HFF-Myc (cell line): ENCODE data around the gene GABRB2.

Experiments
- DNase-seq: peaks from one replicate; pipeline ENCODE4 v3.0.0-alpha.2; 2011; ENCODE audit warnings: low read depth; ENCODE audit errors: extremely low read depth
- H3K4me3 ChIP-seq: replicated peaks from 2 replicates; pipeline ENCODE4 v1.5.1; 2011; ENCODE audit warnings: low read depth, mild to moderate bottlenecking, control low read depth, low read length
- TF ChIP-seq, protein P1 (sequence below): IDR thresholded peaks from 2 replicates; pipeline ENCODE4 v1.5.1; 2012; ENCODE audit warnings: mild to moderate bottlenecking, low read depth, low read length, control low read depth; ENCODE audit errors: missing control alignments

GABRB2 gene

DNA sequence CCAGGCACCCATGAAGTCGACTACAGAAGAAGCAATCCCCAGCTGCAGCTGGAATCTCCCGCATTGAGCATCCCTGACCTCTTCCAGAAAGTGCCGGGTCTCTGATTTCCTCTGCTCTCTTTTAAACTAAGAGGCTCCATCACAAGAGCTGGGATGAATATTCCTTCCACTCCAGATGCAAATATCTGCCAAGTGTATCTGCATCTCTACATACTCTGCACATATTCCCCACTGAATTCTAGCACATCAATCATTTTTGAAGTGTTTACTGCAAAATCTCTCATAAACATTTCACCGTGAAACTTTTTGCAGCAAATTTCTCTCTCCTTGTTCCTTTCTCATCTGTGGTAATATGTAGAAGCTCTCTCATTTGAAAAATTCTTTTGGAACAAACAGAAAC lies 161.5 kb downstream of the GABRB2 start:
- no peak overlapping the region for H3K4me3 ChIP-seq
- TF ChIP-seq, protein P1, sequence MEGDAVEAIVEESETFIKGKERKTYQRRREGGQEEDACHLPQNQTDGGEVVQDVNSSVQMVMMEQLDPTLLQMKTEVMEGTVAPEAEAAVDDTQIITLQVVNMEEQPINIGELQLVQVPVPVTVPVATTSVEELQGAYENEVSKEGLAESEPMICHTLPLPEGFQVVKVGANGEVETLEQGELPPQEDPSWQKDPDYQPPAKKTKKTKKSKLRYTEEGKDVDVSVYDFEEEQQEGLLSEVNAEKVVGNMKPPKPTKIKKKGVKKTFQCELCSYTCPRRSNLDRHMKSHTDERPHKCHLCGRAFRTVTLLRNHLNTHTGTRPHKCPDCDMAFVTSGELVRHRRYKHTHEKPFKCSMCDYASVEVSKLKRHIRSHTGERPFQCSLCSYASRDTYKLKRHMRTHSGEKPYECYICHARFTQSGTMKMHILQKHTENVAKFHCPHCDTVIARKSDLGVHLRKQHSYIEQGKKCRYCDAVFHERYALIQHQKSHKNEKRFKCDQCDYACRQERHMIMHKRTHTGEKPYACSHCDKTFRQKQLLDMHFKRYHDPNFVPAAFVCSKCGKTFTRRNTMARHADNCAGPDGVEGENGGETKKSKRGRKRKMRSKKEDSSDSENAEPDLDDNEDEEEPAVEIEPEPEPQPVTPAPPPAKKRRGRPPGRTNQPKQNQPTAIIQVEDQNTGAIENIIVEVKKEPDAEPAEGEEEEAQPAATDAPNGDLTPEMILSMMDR, result no peak
- DNase-seq, result no peak

DNA sequence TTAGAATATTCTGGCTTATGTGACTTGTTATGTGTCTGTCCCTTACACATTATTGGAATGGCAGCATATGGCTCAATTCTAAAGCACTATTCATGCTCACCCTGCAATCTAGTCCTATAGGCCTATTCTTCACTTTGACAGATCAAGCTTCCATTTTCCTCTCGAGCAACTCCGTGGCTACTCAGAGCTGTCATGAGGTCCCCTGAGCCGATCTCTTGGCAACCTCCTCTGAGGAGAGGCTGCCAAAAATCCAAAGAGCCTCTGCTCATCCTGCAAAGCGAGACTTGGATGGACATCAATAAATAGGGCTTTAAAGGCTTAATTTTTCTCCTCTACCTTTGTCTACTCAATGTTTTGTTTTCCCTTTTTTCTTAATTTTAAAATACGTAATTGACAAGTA lies 163.8 kb downstream of the GABRB2 start:
- DNase-seq, result no peak
- no peak overlapping the region for H3K4me3 ChIP-seq
- TF ChIP-seq, protein P1, result no peak

DNA sequence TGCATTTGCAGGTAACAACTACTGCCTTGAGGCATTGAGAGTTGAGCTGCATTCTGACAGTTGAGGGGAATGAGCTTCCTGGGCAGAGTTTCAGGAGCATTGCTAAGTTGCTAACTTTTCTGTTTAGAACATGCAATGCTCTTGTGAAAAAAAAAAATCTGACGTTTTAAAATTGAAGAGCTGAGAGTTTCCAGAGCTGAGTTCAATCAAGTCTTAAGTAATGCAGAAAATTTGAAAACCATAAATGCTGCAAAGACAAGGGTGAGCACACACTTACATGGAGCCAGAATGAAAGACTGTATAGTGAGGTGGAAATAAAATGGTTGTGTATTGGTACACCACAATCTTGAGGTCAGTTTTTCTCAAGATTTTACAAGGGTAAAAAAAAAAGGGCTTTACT lies 166.0 kb downstream of the GABRB2 start:
- no peak overlapping the region for H3K4me3 ChIP-seq
- no peak for DNase-seq
- TF ChIP-seq, protein P1, result no peak

DNA sequence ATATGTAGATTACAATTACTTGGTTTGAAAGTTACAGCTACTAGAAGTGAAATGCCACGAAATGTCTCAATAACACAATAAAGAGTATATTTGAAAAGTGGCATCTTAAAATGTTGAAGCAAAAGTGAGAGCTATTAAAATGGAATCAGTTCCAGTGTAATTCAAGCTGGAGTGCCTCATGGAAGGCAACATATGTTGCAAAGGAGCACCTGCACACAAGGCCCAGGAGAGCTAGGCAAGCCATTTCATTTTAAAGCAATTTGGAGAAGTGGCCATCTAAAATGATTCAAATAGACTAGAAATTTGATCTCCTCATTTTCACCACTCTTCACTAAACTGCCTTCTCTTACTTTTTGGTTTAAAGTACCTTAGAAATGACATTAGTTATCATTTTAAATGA lies 167.8 kb downstream of the GABRB2 start:
- DNase-seq, result no peak
- H3K4me3 ChIP-seq, result no peak overlapping the region
- TF ChIP-seq, protein P1, result no peak

DNA sequence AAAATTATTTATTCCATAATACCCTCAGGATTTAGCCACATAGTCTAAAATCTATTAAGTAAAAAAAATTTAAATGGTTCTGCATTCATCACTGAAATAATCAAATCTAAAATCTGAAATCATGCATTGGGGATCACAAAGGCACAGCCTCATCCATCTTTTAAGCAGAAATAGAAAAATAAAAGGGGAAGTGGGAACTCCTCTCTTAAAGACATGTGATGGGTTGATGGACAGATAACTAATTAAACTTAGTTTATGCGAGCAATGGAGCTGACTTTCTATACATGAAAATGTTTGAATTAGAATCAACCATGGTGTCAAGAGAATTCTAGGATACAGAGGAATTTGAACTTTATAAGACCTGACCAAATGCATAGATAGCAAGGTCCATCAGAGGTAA lies 170.5 kb downstream of the GABRB2 start:
- TF ChIP-seq, protein P1, result no peak
- H3K4me3 ChIP-seq, result no peak overlapping the region
- no peak for DNase-seq

DNA sequence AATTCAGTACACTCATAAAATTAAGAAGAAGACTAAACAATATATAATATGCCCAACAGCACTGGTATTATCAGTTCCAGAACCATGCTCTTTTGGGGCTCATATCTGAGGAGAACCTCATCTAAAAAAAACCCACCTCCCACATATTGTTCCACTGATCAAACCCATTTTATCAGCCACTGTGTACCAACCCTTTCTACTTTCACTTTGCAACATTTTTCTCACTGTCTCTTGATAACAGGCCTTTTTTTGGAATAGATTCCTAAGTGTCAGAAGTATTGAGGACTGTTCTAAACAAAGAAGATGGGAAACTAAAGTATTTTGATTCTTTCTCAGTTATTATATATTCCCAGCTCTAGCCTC lies 173.2 kb downstream of the GABRB2 start:
- DNase-seq, result no peak
- no peak overlapping the region for H3K4me3 ChIP-seq
- TF ChIP-seq, protein P1, result no peak

DNA sequence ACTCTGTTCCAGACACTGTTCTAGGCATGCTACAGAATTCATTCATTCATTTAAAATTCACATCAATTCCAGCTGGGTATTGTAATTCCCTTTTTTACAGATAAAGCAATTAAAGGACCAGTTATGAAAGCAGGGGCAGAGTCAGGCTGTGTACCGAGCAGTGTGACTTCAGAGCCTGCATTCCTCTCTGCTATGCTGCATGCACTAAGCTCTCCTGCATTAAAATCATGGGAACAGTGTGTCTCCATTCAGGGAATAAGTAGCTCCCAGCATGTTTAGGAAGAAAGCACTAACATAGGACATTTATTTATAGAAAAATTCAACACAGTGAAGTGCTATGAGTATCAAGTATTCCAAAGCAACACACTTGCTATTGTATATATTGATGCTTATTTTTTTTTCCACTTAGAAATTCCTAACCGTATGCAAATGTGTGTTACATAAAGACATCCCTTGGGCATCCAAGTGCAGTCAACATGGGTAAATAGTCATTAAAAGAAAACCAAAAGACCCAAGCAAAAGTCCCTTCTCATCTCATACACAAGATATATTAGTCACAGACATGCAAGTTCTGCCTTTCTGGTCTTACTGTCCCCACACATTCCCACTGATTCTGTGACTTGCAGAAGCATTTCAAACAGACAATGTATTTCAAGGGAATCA lies 173.7 kb downstream of the GABRB2 start:
- DNase-seq, result no peak
- no peak overlapping the region for H3K4me3 ChIP-seq
- TF ChIP-seq, protein P1, result no peak
